ENCODE results near the gene SPTSSB.

Gene SPTSSB

GRCh38 chr3:161339517-161340500, 31.5 kb downstream of the SPTSSB start:
- DNase-seq (ENCODE audit: low read depth in 2 of 2), result no peak

DNA sequence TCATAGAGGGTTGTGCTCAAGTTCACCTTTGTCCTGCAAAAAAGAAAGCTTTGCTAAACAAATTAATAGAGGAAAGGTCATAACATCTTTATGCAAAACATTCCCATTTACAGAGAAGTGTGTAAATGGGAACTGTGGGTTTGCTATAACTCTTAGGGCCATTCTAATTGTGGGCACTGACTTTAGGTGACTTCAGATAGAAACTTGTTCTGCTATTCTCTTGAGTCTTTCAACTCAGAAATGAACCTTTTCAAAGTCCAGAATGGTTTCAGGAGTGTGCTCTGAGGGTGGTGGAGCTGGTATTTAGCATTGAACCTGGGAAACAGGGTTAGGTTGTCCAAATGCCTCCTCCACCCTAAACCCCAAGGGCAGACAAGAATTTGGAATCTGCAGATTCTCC, 34.0 kb downstream of the SPTSSB start:
- DNase-seq (ENCODE audit: low read depth in 2 of 2), result no peak

DNA sequence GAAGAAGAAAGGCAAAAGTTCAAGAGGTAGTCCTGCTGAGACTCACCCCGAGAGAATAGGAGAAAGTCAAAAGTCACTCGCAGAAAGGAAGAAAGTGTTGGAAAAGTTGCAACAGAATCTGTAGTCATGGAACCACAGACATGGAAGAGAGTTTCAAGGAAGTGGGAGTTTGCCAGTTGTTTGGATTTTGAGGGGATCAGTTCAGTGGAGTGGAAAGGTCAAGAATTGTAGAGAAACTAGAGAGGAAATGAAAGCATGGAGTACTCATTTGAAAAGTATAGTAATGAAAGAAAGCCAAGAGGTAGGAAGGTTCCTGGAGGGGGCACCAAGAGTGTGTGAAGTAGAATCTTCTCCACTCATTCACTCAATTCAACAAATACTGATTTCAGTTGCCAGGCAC, 34.7 kb downstream of the SPTSSB start:
- no peak for DNase-seq (ENCODE audit: low read depth in 2 of 2)

GRCh38 chr3:161333696-161334095, 37.6 kb downstream of the SPTSSB start:
- DNase-seq (ENCODE audit: low read depth in 2 of 2), result no peak

GRCh38 chr3:161332792-161333191, 38.5 kb downstream of the SPTSSB start:
- no peak for DNase-seq (ENCODE audit: low read depth in 2 of 2)

DNA sequence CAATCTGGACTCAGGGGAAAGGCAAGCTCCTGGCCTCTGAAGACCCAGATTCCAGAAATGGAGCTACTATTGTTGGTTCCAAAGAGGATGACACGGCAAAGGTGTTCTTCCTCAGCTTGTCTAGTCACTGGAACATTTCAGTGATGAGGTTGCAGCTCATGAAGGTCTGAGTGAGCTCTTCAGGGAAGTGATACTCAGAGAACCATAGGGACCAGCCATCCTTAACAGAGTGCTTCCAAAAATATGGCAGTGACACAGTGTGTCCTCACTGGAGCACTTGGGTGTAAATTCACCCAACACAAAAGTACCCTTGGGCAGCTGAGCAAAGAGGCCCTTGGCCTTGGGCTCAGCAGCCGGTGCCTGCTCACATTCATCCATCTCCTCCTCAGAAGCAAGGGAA, 46.3 kb downstream of the SPTSSB start:
- no peak for DNase-seq (ENCODE audit: low read depth in 2 of 2)

DNA sequence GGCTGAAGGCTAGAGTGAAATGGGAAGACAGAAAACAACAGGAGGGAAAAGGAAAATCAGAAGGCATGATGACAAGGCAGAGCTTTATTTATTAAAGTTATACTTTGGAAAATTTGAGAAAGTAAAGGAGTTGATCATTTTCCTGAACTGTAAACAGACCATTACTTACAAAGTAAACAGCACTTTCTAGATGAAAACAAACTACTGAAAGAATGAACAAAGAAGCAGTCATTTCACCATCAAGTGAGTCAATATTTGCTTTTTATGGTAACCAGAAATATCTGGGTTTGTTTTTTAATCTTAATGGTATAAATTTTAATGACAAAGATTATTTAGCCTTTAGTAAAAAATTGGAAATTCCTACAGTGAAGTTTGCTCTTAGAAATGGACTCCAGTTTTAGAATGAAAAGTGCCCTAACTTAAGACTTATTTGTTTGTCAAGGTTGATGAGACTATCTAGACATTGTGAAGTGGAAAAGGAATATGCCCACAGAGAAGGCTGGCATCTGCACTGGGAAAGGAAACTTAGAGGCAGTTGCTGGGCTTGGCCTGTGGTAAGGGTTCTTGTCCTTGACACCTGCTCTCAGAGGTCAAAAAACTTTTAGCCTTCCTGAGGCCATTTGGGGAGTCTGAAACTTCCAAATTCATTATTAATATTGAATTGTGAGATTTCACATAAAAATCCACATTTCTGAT, 47.2 kb downstream of the SPTSSB start:
- DNase-seq (ENCODE audit: low read depth in 2 of 2), result no peak

- DNase-seq (ENCODE audit: low read depth in 2 of 2), result no peak
Measured at GRCh38 chr3:161322781-161323568, 48.3 kb downstream of the SPTSSB start.

- DNase-seq (ENCODE audit: low read depth in 2 of 2), result no peak
Measured at GRCh38 chr3:161320837-161321236, 50.5 kb downstream of the SPTSSB start.

GRCh38 chr3:161319867-161320266, 51.5 kb downstream of the SPTSSB start:
- DNase-seq (ENCODE audit: low read depth in 2 of 2), result no peak

DNA sequence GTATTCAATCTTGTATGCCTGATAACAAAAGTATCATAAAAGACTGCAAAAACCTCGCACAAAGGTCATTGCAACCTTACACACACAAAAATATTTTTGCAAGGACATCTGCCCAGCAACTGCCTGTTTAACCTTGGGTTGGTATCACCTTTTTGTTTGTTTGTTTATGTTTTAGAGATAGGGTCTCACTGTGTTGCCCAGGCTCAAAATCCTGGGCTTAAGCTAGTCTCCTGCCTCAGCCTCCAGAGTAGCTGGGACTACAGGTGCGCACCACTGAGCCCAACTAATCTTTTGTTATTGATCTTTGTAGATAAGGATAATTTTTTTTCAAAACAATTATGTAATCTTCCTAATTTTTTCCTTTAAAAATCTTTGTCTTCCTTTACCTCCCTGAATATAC, 54.2 kb downstream of the SPTSSB start:
- no peak for DNase-seq (ENCODE audit: low read depth in 2 of 2)

GRCh38 chr3:161316006-161316689, 55.2 kb downstream of the SPTSSB start:
- no peak for DNase-seq (ENCODE audit: low read depth in 2 of 2)

DNA sequence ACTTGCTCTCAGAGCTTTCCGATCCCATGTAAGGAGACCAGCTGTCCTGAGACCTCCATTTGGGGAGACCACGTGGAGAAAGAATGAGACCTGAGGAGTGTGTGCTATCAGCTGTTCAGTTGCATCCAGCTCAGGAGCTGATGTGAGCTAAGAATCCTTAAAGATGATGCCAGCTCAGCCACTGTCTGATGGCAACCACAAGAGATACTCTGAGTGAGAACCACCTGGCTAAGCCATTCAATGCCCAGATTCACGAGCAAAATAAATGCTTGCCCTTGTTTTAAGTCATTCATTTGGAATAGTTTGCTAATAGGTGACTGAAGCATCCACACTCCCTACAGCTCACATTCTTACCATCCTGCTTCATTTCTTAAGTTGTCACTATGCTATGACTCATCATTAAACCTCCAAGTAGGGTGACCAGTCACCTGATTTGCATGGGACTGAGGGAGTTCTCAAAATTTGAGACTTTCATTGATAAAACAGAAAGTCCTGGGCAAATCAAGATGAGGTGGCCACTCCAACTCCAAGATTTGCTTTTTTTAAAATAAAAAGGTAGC, 56.4 kb downstream of the SPTSSB start:
- DNase-seq (ENCODE audit: low read depth in 2 of 2), result no peak

- peak; percentile 38 to 40 for DNase-seq (ENCODE audit: low read depth in 2 of 2)
Measured at GRCh38 chr3:161310649-161311423, 60.5 kb downstream of the SPTSSB start.

GRCh38 chr3:161305095-161305991, 66.0 kb downstream of the SPTSSB start:
- no peak for DNase-seq (ENCODE audit: low read depth in 2 of 2)

DNA sequence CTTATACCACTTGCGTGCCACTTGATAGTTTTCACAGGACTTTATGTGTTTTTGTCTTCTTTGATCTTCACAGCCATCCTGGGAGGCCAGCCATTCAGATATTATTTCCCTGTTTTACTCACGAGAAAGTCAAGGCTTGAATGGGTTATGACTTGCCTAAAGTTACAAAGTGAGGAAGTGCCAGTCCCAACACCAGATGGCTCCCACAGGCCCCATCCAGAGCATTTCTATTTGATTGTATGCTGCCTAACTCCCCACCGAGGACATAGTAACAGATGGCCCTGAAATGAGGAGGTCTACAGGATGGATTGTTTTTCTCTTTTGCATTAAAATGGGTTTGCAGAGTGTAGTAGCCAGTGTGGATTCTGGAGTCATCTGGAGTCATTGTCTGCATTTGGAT, 74.5 kb downstream of the SPTSSB start:
- no peak for DNase-seq (ENCODE audit: low read depth in 2 of 2)

GRCh38 chr3:161295325-161295724, 76.0 kb downstream of the SPTSSB start:
- DNase-seq (ENCODE audit: low read depth in 2 of 2), result no peak

Data from stimulated activated CD8-positive, alpha-beta memory T cell treated with anti-CD3 and anti-CD28 coated beads, Interleukin-15, amount 100 ng/mL, for 48 hours (primary cell).